DMS53 treated with DMSO at 0.1 percent for 48 hours (cell line): ENCODE measurements around the gene PCDHB3.
A peak's percentile ranks its signal among the peaks of the same experiment; 100 is the strongest.
"Not testable (repeated sequence)": the region's sequence is repeated elsewhere in the genome, so short reads cannot be mapped to it uniquely, and the experiment has no call there.

Experiments used
- DNase-seq: peaks from one replicate; lab custom pipeline; 2025; ENCODE audit not compliant: unreplicated experiment; lab: John Stamatoyannopoulos, UW

PCDHB3 gene

DNA sequence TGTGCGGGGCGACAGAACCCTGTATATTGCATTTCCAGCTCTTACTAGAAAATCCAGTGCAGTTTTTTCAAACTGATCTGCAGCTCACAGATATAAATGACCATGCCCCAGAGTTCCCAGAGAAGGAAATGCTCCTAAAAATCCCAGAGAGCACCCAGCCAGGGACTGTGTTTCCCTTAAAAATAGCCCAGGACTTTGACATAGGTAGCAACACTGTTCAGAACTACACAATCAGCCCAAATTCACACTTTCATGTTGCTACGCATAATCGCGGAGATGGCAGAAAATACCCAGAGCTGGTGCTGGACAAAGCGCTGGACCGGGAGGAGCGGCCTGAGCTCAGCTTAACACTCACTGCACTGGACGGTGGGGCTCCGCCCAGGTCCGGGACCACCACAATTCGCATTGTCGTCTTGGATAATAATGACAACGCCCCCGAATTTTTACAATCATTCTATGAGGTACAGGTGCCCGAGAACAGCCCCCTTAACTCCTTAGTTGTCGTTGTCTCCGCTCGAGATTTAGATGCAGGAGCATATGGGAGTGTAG is 35.5 kb downstream of the PCDHB3 start:
- no peak for DNase-seq

DNA sequence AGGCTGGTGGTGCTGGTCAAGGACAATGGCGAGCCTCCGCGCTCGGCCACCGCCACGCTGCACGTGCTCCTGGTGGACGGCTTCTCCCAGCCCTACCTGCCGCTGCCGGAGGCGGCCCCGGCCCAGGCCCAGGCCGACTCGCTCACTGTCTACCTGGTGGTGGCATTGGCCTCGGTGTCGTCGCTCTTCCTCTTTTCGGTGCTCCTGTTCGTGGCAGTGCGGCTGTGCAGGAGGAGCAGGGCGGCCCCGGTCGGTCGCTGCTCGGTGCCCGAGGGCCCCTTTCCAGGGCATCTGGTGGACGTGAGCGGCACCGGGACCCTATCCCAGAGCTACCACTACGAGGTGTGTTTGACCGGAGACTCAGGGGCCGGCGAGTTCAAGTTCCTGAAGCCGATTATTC is 37.1 kb downstream of the PCDHB3 start:
- not testable (repeated sequence) for DNase-seq

DNA sequence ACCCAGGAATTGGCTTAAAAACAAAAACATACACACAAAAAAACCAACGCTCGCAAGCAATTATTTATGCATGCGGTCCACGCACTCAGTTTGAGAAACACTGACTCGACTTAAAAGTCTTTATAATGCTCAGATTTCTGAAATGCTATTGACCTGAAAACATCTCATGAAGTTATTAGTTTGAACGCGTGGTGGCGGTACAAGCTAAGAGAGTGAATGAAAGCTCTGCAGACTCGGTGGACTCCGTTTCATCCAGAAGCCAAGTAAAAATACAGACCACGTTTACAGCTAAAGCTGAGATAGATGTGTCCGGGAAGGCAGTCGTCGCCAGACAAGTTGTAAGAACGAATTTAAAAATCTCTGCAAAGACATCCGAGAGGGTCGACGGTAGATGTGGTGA is 49.5 kb downstream of the PCDHB3 start, which contains the start of gene PCDHB6:
PCDHB6 (plus strand) TSS at position 246 of the 400 bp plus-strand sequence. CDS start 201 bp downstream, outside the sequence.
- DNase-seq = peak; percentile 19

DNA sequence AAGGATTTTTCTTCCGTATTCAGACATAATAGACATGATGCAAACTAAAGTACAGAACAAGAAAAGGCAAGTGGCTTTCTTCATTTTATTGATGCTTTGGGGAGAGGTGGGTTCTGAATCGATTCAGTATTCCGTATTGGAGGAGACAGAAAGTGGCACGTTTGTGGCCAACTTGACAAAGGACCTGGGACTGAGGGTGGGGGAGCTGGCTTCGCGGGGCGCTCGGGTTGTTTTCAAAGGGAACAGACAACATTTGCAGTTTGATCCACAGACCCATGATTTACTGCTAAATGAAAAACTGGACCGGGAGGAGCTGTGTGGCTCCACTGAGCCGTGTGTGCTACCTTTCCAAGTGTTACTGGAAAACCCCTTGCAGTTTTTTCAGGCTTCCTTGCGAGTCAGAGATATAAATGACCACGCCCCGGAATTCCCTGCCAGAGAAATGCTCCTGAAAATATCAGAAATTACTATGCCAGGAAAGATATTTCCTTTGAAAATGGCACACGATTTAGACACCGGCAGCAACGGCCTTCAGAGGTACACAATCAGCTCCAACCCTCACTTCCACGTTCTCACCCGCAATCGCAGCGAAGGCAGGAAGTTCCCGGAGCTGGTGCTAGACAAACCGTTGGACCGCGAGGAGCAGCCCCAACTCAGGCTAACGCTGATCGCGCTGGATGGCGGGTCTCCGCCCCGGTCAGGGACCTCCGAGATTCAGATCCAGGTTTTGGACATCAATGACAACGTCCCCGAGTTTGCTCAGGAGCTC is 50.1 kb downstream of the PCDHB3 start:
- no peak for DNase-seq

DNA sequence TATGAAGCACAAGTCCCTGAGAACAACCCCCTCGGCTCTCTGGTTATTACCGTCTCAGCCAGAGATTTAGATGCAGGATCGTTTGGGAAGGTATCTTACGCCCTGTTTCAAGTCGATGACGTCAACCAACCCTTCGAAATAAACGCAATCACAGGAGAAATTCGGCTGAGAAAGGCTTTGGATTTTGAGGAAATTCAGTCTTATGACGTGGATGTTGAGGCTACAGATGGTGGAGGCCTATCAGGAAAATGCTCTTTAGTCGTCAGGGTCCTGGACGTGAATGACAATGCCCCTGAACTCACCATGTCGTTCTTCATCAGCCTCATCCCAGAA is 50.7 kb downstream of the PCDHB3 start:
- DNase-seq = no peak

DNA sequence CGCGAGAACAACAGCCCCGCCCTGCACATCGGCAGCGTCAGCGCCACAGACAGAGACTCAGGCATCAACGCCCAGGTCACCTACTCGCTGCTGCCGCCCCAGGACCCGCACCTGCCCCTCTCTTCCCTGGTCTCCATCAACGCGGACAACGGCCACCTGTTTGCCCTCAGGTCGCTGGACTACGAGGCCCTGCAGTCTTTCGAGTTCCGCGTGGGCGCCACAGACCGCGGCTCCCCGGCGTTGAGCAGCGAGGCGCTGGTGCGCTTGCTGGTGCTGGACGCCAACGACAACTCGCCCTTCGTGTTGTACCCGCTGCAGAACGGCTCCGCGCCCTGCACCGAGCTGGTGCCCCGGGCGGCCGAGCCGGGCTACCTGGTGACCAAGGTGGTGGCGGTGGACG is 51.4 kb downstream of the PCDHB3 start:
- not testable (repeated sequence) for DNase-seq

DNA sequence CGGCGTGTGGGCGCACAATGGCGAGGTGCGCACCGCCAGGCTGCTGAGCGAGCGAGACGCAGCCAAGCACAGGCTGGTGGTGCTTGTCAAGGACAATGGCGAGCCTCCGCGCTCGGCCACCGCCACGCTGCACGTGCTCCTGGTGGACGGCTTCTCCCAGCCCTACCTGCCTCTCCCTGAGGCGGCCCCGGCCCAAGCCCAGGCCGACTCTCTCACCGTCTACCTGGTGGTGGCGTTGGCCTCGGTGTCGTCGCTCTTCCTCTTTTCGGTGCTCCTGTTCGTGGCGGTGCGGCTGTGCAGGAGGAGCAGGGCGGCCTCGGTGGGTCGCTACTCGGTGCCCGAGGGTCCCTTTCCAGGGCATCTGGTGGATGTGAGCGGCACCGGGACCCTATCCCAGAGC is 51.8 kb downstream of the PCDHB3 start:
- DNase-seq = not testable (repeated sequence)
